Suprapubic skin (tissue), 4 donors: ENCODE measurements around the gene CSTF2. TPM values are rescaled to one million over a fixed set of nuclear protein-coding genes. Genes with fewer than 3 reads are reported as not detected.

Experiments
- DNase-seq, 2 donors: peaks; one replicate each; pipeline ENCODE4 v3.0.0-alpha.2; 2019; ENCODE audit warnings: low spot score in 2 of 2
- H3K27ac ChIP-seq: fragments of 200-600 bp; sonication (generic); one replicate; pipeline ENCODE4 v1.5.1; 2019
- H3K27me3 ChIP-seq: fragments of 200-600 bp; sonication (generic); one replicate; pipeline ENCODE4 v1.5.1; 2019
- H3K36me3 ChIP-seq: fragments of 200-600 bp; sonication (generic); one replicate; pipeline ENCODE4 v1.5.1; 2019
- H3K4me1 ChIP-seq: fragments of 200-600 bp; sonication (generic); one replicate; pipeline ENCODE4 v1.5.1; 2019
- H3K4me3 ChIP-seq: fragments of 200-600 bp; sonication (generic); one replicate; pipeline ENCODE4 v1.5.1; 2019; ENCODE audit warnings: mild to moderate bottlenecking
- H3K9me3 ChIP-seq: fragments of 200-600 bp; sonication (generic); one replicate; pipeline ENCODE4 v1.5.1; 2019
- EP300 ChIP-seq: sonication (generic); formaldehyde crosslinking; IDR thresholded peaks from one replicate; pipeline ENCODE4 v1.6.1; 2017; ENCODE audit warnings: antibody characterized with exemption
- POLR2A ChIP-seq, 2 donors: fragments of 450-650 bp; IDR thresholded peaks; one replicate each; pipeline ENCODE4 v1.6.1; 2017; ENCODE audit warnings: antibody characterized with exemption in 2 of 2, mild to moderate bottlenecking in 2 of 2, moderate library complexity in 2 of 2
- POLR2AphosphoS5 ChIP-seq, 3 donors: sonication (generic); formaldehyde crosslinking; IDR thresholded peaks; one replicate each; pipeline ENCODE4 v1.6.1; 2017; ENCODE audit warnings: antibody characterized with exemption in 3 of 3
- whole genome bisulfite sequencing: methylation state at CpG from one replicate; pipeline ENCODE4 v1.1.5; 2018; 5-methylcytosine and 5-hydroxymethylcytosine counted together
- total RNA-seq, 4 donors: library from RNA; depleted of rRNA; stranded (reverse); fragments of >200 nt; gene quantifications; one replicate each; pipeline ENCODE4 v1.1.0, GENCODE V29; 2016
- TF ChIP-seq, protein P1 (sequence below), 2 donors: fragments of 200-600 bp in 1 of 2; fragments of 450-650 bp in 1 of 2; sonication (generic) in 1 of 2; IDR thresholded peaks; one replicate each; pipeline ENCODE4 v1.5.1; 2016 to 2019; ENCODE audit warnings: antibody characterized with exemption in 2 of 2, mild to moderate bottlenecking in 1 of 2, moderate library complexity in 1 of 2

The CSTF2 gene
- total RNA-seq, 4 donors from 2014 or later = 10.5 to 18.5 (median 14.4) TPM

DNA sequence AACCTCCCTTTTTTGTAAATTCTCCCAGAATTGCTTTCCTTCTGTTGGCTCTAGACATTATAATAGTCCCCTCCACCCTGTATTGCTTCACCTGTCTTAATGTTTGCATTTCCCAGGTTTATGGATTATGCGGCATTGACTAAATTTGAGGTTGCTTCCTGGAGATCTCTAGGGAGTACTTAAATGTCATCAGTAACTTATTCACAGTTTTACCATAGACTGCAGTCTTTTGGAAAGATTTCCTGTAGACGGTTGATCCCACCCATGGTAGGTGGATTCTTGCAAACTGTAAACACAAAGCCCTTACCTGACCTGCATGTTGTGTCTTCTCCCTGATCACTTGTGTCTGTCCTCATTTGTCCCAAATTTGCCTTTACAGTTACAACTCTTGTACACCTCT lies 60.2 kb downstream of the CSTF2 start:
- H3K27me3 ChIP-seq = no peaks in the 10 kb centered on the region
- no peaks in the 10 kb centered on the region for H3K36me3 ChIP-seq
- no peak for TF ChIP-seq EP300
- TF ChIP-seq, protein P1, sequence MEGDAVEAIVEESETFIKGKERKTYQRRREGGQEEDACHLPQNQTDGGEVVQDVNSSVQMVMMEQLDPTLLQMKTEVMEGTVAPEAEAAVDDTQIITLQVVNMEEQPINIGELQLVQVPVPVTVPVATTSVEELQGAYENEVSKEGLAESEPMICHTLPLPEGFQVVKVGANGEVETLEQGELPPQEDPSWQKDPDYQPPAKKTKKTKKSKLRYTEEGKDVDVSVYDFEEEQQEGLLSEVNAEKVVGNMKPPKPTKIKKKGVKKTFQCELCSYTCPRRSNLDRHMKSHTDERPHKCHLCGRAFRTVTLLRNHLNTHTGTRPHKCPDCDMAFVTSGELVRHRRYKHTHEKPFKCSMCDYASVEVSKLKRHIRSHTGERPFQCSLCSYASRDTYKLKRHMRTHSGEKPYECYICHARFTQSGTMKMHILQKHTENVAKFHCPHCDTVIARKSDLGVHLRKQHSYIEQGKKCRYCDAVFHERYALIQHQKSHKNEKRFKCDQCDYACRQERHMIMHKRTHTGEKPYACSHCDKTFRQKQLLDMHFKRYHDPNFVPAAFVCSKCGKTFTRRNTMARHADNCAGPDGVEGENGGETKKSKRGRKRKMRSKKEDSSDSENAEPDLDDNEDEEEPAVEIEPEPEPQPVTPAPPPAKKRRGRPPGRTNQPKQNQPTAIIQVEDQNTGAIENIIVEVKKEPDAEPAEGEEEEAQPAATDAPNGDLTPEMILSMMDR (IDR thresholded peaks at IDR 0.05) = no peak
- TF ChIP-seq POLR2AphosphoS5 (IDR thresholded peaks at IDR 0.05) = no peak
- no peak for TF ChIP-seq POLR2A (IDR thresholded peaks at IDR 0.05)
- H3K4me3 ChIP-seq = no peak overlapping the region
- H3K9me3 ChIP-seq = no peaks in the 10 kb centered on the region
- 56% methylated on average over 2 of the region's 2 CpGs for WGBS
- no peak overlapping the region for H3K27ac ChIP-seq
- no peak for DNase-seq
- no peaks in the 10 kb centered on the region for H3K4me1 ChIP-seq

DNA sequence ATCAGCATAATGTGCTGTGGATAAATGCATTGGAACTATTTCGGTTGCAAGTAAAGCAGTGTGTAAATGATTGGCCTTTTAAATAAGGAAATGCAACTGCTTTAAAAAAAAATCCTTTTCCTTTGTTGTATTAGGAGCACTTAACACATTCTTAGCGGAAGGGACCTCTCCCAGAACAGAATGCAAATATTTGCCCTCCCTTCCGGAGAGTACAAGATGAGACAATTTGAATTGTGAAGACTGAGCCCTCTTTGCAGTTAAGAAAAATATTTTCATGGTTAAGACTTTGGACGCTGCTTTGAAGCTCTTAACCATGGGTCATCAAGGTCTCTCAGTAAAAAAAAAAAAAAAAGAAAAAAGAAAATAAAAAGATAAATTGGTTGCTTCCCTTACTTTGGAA lies 63.5 kb downstream of the CSTF2 start:
- WGBS = 66% methylated on average over 4 of the region's 4 CpGs
- no peaks in the 10 kb centered on the region for H3K9me3 ChIP-seq

More for the DNA sequence above, 63.5 kb downstream of the CSTF2 start:
- Histone ChIP-seq H3K27ac (no peak overlapping the region), H3K27me3 (no peaks in the 10 kb centered on the region), H3K36me3 (no peaks in the 10 kb centered on the region), H3K4me1 (no peaks in the 10 kb centered on the region), H3K4me3 (no peak overlapping the region)
- TF ChIP-seq POLR2A (IDR thresholded peaks at IDR 0.05) (no peak), POLR2AphosphoS5 (IDR thresholded peaks at IDR 0.05) (no peak), EP300 (no peak)
- TF ChIP-seq, protein P1 (IDR thresholded peaks at IDR 0.05) = no peak
- no peak for DNase-seq

Other genes with a start within 250 kb of the CSTF2 start
- gene TNMD, start 235.5 kb upstream of the CSTF2 start, total RNA-seq = 1 to 10 TPM in 2 of 4 donors, not detected in 2; 2.0 to 9.0 TPM
- 10 to 100 TPM; 10.8 to 17.0 (median 14.8) TPM for gene TSPAN6, start 183.6 kb upstream of the CSTF2 start, total RNA-seq
- 10 to 100 TPM in 1 of 4 donors, 1 to 10 TPM in 3; 2.8 to 15.2 (median 7.5) TPM for gene SRPX2, start 176.2 kb upstream of the CSTF2 start, total RNA-seq
- 1 to 10 TPM in 3 of 4 donors, under 1 TPM in 1; 0.57 to 6.4 (median 3.0) TPM for gene SYTL4, start 88.3 kb upstream of the CSTF2 start, total RNA-seq
- 1 to 10 TPM in 1 of 4 donors, not detected in 3; 1.4 TPM for gene NOX1, start 54.0 kb downstream of the CSTF2 start, total RNA-seq
- gene XKRX, start 108.5 kb downstream of the CSTF2 start, total RNA-seq = 10 to 100 TPM; 20.4 to 42.5 (median 34.0) TPM
- gene ARL13A, start 149.3 kb downstream of the CSTF2 start, total RNA-seq = not detected
- gene TRMT2B, start 231.7 kb downstream of the CSTF2 start, total RNA-seq = 10 to 100 TPM; 13.6 to 34.8 (median 19.0) TPM